ENCODE data around the gene EEPD1. TPM values are rescaled to one million over a fixed set of nuclear protein-coding genes. Genes with fewer than 3 reads are reported as not detected.

The EEPD1 gene
- total and polyA plus RNA-seq, 12 donors = 6.0 to 29.0 (median 9.4) TPM

GRCh38 chr7:36298106-36298505 is 145.1 kb downstream of the EEPD1 start:
- 67 to 89% (median 78%) methylated on average over 4 of the region's 4 CpGs for WGBS, 4 donors

GRCh38 chr7:36299223-36299774 is 146.2 kb downstream of the EEPD1 start:
- peaks cover 0 to 7% of the 10 kb centered on the region in 2 donors for H3K36me3 ChIP-seq (replicated peaks in 1 of 2)
- WGBS, 4 donors = 92 to 96% (median 94%) methylated on average over 15 to 17 of the region's 17 CpGs
- no peaks in the 10 kb centered on the region for H3K9me3 ChIP-seq (replicated peaks in 1 of 3)
- no peak for DNase-seq
- H3K27ac ChIP-seq = no peak overlapping the region
- intact Hi-C loops (cut with DNase I) = no loop called here
- peaks cover 6 to 25% of the 10 kb centered on the region in 2 donors for H3K4me1 ChIP-seq (replicated peaks in 1 of 2)
- TF ChIP-seq, protein P1, sequence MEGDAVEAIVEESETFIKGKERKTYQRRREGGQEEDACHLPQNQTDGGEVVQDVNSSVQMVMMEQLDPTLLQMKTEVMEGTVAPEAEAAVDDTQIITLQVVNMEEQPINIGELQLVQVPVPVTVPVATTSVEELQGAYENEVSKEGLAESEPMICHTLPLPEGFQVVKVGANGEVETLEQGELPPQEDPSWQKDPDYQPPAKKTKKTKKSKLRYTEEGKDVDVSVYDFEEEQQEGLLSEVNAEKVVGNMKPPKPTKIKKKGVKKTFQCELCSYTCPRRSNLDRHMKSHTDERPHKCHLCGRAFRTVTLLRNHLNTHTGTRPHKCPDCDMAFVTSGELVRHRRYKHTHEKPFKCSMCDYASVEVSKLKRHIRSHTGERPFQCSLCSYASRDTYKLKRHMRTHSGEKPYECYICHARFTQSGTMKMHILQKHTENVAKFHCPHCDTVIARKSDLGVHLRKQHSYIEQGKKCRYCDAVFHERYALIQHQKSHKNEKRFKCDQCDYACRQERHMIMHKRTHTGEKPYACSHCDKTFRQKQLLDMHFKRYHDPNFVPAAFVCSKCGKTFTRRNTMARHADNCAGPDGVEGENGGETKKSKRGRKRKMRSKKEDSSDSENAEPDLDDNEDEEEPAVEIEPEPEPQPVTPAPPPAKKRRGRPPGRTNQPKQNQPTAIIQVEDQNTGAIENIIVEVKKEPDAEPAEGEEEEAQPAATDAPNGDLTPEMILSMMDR (IDR thresholded peaks at IDR 0.05) = no peak
- TF ChIP-seq POLR2A (IDR thresholded peaks at IDR 0.05) = no peak
- H3K27me3 ChIP-seq = no peaks in the 10 kb centered on the region
- H3K4me3 ChIP-seq = no peak overlapping the region

More at GRCh38 chr7:36298106-36298505, 145.1 kb downstream of the EEPD1 start:
- H3K36me3 ChIP-seq (replicated peaks in 1 of 2) = peaks cover 0 to 7% of the 10 kb centered on the region in 2 donors
- H3K9me3 ChIP-seq (replicated peaks in 1 of 3) = no peaks in the 10 kb centered on the region
- no peak for TF ChIP-seq POLR2A (IDR thresholded peaks at IDR 0.05)
- TF ChIP-seq, protein P1 (IDR thresholded peaks at IDR 0.05) = no peak
- no peaks in the 10 kb centered on the region for H3K27me3 ChIP-seq
- no peak overlapping the region for H3K4me3 ChIP-seq
- intact Hi-C loops (cut with DNase I) = no loop called here
- peaks cover 0 to 14% of the 10 kb centered on the region in 2 donors for H3K4me1 ChIP-seq (replicated peaks in 1 of 2)
- no peak overlapping the region for H3K27ac ChIP-seq
- peak in 1 of 7 donors; percentile 24 for DNase-seq

- intact Hi-C loops (cut with DNase I) = no loop called here
- Histone ChIP-seq H3K9me3 (replicated peaks in 1 of 3) (no peaks in the 10 kb centered on the region), H3K4me3 (no peak overlapping the region), H3K36me3 (replicated peaks in 1 of 2) (peaks cover 0 to 7% of the 10 kb centered on the region in 2 donors), H3K27me3 (no peaks in the 10 kb centered on the region), H3K4me1 (replicated peaks in 1 of 2) (peaks cover 6 to 25% of the 10 kb centered on the region in 2 donors), H3K27ac (no peak overlapping the region)
- DNase-seq = no peak
- WGBS, 4 donors = 88 to 94% (median 91%) methylated on average over 9 of the region's 9 CpGs
- TF ChIP-seq, protein P1 (IDR thresholded peaks at IDR 0.05) = no peak
- no peak for TF ChIP-seq POLR2A (IDR thresholded peaks at IDR 0.05)
Measured at GRCh38 chr7:36299823-36300341, 146.8 kb downstream of the EEPD1 start.

DNA sequence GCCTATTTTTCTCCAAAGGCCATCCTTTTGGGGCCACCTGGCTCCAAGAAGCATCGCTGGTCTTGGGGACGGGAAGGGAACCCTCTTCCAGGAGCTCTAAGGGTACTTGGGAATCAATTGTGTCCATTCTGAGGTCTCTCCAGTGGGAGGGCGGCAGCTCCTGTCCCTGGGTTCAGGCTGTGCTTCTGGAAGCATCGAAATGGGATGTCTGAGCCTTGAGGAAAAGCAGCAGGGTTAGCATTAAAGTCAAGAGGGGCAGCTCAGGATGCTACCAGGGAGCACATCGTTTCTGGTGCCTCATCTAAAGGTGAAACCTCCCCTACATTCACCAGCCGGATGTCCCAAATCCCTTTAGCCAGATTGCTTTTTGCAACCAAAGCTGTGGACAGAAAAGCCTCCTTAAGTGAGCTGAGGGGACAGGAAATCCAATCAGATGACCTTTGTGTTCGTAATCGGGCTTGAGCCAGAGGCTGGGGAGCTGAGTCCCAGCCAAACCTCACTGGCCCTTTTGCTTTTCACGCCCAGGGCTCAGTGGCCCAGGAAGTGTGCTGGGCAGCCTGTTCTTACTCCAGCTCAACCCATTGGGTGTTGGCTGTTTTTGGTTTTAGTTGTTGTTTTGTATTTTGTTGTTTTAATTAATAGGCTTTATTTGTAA is 147.8 kb downstream of the EEPD1 start:
- Histone ChIP-seq H3K9me3 (replicated peaks in 1 of 3) (no peaks in the 10 kb centered on the region), H3K4me1 (replicated peaks in 1 of 2) (peaks cover 6 to 25% of the 10 kb centered on the region in 2 donors), H3K27me3 (no peaks in the 10 kb centered on the region), H3K4me3 (no peak overlapping the region), H3K27ac (peak overlapping the region in 2 of 5 donors; percentile 26 to 54), H3K36me3 (replicated peaks in 1 of 2) (peaks cover 0 to 7% of the 10 kb centered on the region in 2 donors)
- DNase-seq = peak in 4 of 7 donors; percentile 47 to 67 (median 52)
- TF ChIP-seq, protein P1 (IDR thresholded peaks at IDR 0.05) = no peak
- TF ChIP-seq POLR2A (IDR thresholded peaks at IDR 0.05) = no peak
- 54 to 63% (median 62%) methylated on average over 8 to 9 of the region's 9 CpGs for WGBS, 4 donors
- intact Hi-C loops (cut with DNase I) = no loop called here
